DOHH2 (cell line): Measurements from ENCODE around the gene GALNT7.

Experiments
- CTCF ChIP-seq: fragments of 200-600 bp; sonication (generic); IDR thresholded peaks from one replicate; pipeline ENCODE4 v1.5.1; 2014; ENCODE audit warnings: antibody characterized with exemption, mild to moderate bottlenecking, low read depth, low read length; ENCODE audit not compliant: poor library complexity, severe bottlenecking
- EZH2phosphoT487 ChIP-seq: fragments of 200-600 bp; sonication (generic); IDR thresholded peaks from 2 replicates; pipeline ENCODE4 v1.6.1; 2017; ENCODE audit warnings: borderline replicate concordance, mild to moderate bottlenecking, antibody characterized with exemption, low read length, moderate library complexity, mixed read lengths

GRCh38 chr4:173337463-173337862 lies 168.9 kb downstream of the GALNT7 start:
- TF ChIP-seq CTCF (no peak), EZH2phosphoT487 (no peak)
